ENCODE results near the gene PRKG1. TPM values are rescaled to one million over a fixed set of nuclear protein-coding genes. Genes with fewer than 3 reads are reported as not detected.

The PRKG1 gene
- total and polyA plus RNA-seq, 2 of the 8 experiments (the other 6 are each of a cell fraction or from before 2014, with no cell fraction given): 4.2 to 15.2 TPM

DNA sequence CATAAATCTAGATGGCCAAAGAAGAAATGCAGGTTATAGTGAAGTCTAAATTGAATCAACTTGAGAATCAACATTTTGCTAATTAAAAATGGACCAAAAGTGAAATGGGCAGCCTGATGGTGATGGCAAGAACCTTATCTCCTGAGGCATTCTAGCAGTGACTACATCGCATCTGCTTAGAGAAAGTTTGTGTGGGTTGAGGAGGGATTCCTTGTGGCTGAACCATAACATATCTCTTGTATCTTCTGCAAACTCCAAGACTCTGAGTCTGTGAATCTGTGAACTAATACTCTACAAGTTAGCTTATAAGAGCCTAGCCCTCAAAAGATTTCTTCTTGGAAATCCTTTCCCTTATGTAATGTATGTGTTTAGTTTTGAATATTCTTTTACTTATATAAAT lies 85.6 kb downstream of the PRKG1 start (continued):
- TF ChIP-seq, protein P1, sequence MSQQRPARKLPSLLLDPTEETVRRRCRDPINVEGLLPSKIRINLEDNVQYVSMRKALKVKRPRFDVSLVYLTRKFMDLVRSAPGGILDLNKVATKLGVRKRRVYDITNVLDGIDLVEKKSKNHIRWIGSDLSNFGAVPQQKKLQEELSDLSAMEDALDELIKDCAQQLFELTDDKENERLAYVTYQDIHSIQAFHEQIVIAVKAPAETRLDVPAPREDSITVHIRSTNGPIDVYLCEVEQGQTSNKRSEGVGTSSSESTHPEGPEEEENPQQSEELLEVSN (IDR thresholded peaks at IDR 0.05): no peak
- TF ChIP-seq SIN3A (conservative IDR thresholded peaks at IDR 0.05 in 1 of 2, IDR thresholded peaks at IDR 0.05 in 1 of 2; ENCODE audit: low read depth in 1 of 2, low read length in 2 of 2) (no peak), BACH1 (IDR thresholded peaks at IDR 0.05; ENCODE audit: low read length) (no peak), RBBP5 (IDR thresholded peaks at IDR 0.05; ENCODE audit: borderline replicate concordance, low read depth, low read length) (no peak)

Measured in H1 (cell line).